ENCODE measurements around the gene RNF144A.

Gene RNF144A

DNA sequence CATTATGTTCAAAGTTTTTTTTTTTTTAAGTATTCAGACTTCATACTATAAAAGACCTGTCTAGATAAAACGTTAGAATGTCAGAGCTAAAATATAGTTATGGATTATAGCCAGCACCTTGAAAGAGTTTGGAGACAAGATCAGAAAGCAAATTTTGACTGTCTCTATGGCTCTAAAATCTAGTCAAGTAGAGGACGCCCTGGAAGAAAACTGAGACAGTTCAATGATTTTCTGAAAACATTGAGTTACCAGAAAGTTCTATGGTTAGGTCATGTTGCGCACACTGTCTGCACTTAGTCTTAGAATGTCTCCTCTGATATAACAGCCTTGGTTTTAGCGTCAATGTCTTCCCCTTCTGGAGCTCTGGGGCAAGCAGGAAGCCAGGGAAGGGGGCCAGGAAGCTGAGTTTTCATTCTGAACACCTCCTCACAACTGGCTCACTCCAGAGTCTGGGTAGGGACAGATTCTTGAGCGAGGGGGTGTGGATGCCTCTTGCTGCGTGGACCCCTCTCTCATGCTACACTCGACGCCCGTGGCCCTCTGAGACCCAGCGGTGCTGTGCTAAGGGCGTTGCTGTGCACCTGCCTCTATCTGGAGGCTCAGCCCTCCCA lies 99.5 kb downstream of the RNF144A start:
- no peak for DNase-seq (ENCODE audit: low spot score)
- in situ Hi-C loops (cut with MboI; ENCODE audit: low sequenced_read_pairs, unreplicated experiment) = no loop called here

GRCh38 chr2:7017671-7018281 lies 100.6 kb downstream of the RNF144A start:
- DNase-seq (ENCODE audit: low spot score) = no peak
- in situ Hi-C loops (cut with MboI; ENCODE audit: low sequenced_read_pairs, unreplicated experiment) = no loop called here
- no peak for TF ChIP-seq CTCF (IDR thresholded peaks at IDR 0.05; ENCODE audit: borderline replicate concordance, control extremely low read depth, extremely low read depth, insufficient read depth, missing control alignments)

More for the DNA sequence above, 99.5 kb downstream of the RNF144A start:
- no peak for TF ChIP-seq CTCF (IDR thresholded peaks at IDR 0.05; ENCODE audit: borderline replicate concordance, control extremely low read depth, extremely low read depth, insufficient read depth, missing control alignments)

DNA sequence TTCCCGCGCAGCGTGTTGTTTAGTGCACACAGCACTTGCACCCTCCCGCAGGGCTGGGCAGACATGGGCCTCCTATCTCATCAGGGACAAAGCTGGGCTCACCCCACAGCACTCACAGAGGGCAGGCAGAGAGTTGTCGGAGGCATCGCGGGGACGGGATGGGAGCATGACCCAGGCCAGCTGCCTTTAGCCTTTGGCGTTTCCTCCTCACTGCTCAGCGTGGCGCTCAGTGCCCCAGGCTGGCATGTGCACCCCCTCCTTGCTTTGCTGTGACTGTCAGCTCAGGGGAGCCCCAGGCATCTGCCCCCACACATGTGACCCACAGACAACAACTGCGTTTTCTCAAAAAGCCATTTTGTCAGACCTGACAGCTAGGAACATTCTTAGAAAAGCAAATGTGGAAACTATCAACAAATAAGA lies 101.1 kb downstream of the RNF144A start:
- no peak for DNase-seq (ENCODE audit: low spot score)
- no peak for TF ChIP-seq CTCF (IDR thresholded peaks at IDR 0.05; ENCODE audit: borderline replicate concordance, control extremely low read depth, extremely low read depth, insufficient read depth, missing control alignments)
- in situ Hi-C loops (cut with MboI; ENCODE audit: low sequenced_read_pairs, unreplicated experiment) = no loop called here

DNA sequence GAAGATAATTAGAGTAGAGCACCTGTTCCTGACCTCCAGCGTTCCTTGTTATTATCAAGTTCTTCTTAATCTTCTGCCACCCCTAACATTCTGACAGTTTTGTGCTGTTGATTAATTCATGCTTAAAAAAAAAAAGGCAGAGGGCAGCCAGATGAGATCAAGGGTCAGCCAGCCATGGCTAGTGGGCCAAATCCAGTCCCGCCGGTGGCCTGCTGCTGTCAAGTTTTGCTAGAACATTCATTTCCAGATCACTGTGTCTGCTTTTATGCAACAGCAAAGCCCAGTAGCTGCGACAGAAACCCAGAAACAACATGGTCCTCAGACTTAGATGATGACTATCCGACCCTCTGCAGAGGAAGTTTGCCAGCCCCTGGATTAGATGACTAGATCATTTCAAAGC lies 101.6 kb downstream of the RNF144A start:
- TF ChIP-seq CTCF (IDR thresholded peaks at IDR 0.05; ENCODE audit: borderline replicate concordance, control extremely low read depth, extremely low read depth, insufficient read depth, missing control alignments) = no peak
- DNase-seq (ENCODE audit: low spot score) = no peak
- in situ Hi-C loops (cut with MboI; ENCODE audit: low sequenced_read_pairs, unreplicated experiment) = no loop called here

DNA sequence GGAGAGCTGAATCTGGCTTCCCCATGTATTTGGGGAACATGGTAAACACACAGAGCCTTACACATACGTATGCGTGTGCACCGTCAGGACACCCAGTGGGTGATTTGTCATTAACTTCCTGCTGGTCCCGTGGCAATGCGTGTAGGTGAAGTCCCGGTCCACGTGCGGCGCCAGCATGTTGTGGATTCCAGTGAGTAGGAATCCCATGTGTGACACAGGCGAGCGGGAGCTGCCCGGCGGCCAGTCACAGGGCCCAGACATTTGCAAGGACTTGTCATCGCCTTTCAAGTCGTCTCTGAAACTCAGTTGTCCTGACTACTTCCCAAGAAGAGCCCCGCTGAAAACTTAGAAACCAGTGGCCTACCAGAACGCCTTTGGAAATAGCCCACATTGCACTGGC lies 102.0 kb downstream of the RNF144A start:
- no peak for TF ChIP-seq CTCF (IDR thresholded peaks at IDR 0.05; ENCODE audit: borderline replicate concordance, control extremely low read depth, extremely low read depth, insufficient read depth, missing control alignments)
- in situ Hi-C loops (cut with MboI; ENCODE audit: low sequenced_read_pairs, unreplicated experiment) = no loop called here
- DNase-seq (ENCODE audit: low spot score) = no peak

DNA sequence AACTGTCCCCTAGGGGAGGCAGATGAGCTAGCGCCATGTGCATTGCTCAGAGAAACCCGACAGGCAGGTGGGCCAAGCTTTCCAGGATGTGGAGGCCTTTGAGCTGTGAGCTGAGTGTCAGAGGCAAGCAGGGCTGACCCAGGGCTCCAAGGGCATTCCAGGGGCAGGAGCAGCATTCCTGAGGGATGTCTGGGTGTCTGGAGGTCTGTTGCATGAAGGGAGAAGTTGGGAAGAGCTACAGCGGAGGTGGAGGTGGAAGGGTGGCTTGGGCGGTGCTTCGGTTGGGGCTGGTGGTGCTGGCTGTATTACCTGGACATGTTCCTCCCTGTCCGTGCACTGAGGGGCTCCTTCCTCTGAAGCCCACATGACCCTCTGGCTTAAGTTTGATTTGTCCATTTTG lies 102.8 kb downstream of the RNF144A start:
- no peak for DNase-seq (ENCODE audit: low spot score)
- TF ChIP-seq CTCF (IDR thresholded peaks at IDR 0.05; ENCODE audit: borderline replicate concordance, control extremely low read depth, extremely low read depth, insufficient read depth, missing control alignments) = no peak
- in situ Hi-C loops (cut with MboI; ENCODE audit: low sequenced_read_pairs, unreplicated experiment) = no loop called here

All from GM13976 (cell line).